H1 (cell line): Measurements from ENCODE around the gene KMT2E.
A peak's percentile ranks its signal among the peaks of the same experiment; 100 is the strongest.

ENCODE experiments used
- CTCF ChIP-seq, 3 experiments: IDR thresholded peaks; 1 replicate in 2 of 3; 2 replicates in 1 of 3; pipeline versions ENCODE4 v1.5.1 to v1.6.1; 2011; ENCODE audit warnings: low read length in 3 of 3, mild to moderate bottlenecking in 3 of 3, inconsistent platforms in 2 of 3, low read depth in 1 of 3, moderate library complexity in 1 of 3; ENCODE audit not compliant: insufficient read depth in 1 of 3; ENCODE audit errors: control extremely low read depth in 1 of 3
- EP300 ChIP-seq, 2 experiments: IDR thresholded peaks; 1 replicate in 1 of 2; 2 replicates in 1 of 2; pipeline ENCODE4 v1.6.1; 2011 to 2012; ENCODE audit warnings: low read depth in 2 of 2, low read length in 2 of 2, mild to moderate bottlenecking in 2 of 2, borderline replicate concordance in 1 of 2, inconsistent platforms in 1 of 2, moderate library complexity in 1 of 2
- GTF2F1 ChIP-seq: IDR thresholded peaks from 2 replicates; pipeline ENCODE4 v1.6.1; 2012; ENCODE audit warnings: low read depth, low read length, improper control_type of control experiment, borderline replicate concordance
- JUN ChIP-seq: IDR thresholded peaks from 2 replicates; pipeline ENCODE4 v1.6.1; 2011; ENCODE audit warnings: low read depth, mild to moderate bottlenecking, improper control_type of control experiment, low read length
- POLR2A ChIP-seq, 2 experiments: IDR thresholded peaks; 1 replicate in 1 of 2; 2 replicates in 1 of 2; pipeline ENCODE4 v1.6.1; 2011; ENCODE audit warnings: low read depth in 2 of 2, low read length in 2 of 2, mild to moderate bottlenecking in 2 of 2; ENCODE audit errors: control extremely low read depth in 1 of 2
- SIN3A ChIP-seq, 2 experiments: IDR thresholded peaks in 1 of 2; conservative IDR thresholded peaks in 1 of 2; 2 replicates each; pipeline ENCODE4 v1.6.1; 2011 to 2012; ENCODE audit warnings: low read length in 2 of 2, improper control_type of control experiment in 1 of 2, low read depth in 1 of 2, mild to moderate bottlenecking in 1 of 2
- TF ChIP-seq, protein P1 (sequence below): IDR thresholded peaks from 2 replicates; pipeline ENCODE4 v1.6.1; 2011; ENCODE audit warnings: low read length, improper control_type of control experiment
- TF ChIP-seq, protein P2 (sequence below): IDR thresholded peaks from 2 replicates; pipeline ENCODE4 v1.6.1; 2012; ENCODE audit warnings: inconsistent platforms

DNA sequence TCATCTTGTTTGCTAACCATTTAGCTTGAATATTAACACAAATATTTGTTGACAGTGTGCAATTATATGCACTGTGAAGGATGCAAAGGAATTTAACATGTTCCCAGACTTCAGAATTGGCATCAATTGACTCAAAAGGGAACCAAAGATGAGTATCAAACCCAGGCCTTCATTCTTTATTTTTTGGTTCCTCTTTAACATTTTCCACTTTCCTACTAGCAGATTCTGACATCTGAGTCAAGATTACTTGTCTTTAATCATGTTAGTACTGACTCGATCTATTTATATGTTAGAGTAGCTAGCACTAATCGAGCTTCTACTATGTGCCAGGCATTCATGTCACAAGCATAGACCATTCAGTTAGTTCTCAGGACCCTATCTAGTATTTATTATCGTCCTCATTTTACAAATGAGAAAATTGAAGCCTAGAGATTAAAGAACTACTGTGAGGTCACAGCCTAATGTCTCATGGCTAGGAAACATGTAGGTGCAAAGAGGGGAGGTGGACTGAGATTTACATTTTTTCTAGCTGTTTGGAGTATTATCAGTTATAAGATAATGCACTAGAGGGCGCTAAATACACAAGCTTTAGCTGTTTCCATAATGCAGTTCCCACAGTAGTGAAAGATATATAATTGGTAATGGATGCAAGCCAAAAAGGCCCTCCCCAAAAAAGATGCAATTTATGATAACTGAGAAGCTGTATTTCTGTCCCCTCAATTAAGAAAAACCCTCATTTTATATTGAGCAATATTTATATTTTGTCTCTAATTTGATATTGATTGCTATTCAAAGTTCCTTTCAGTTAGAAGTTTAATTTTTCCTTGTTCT is 32.9 kb upstream of the KMT2E start:
- no peak for TF ChIP-seq JUN
- TF ChIP-seq, protein P1, sequence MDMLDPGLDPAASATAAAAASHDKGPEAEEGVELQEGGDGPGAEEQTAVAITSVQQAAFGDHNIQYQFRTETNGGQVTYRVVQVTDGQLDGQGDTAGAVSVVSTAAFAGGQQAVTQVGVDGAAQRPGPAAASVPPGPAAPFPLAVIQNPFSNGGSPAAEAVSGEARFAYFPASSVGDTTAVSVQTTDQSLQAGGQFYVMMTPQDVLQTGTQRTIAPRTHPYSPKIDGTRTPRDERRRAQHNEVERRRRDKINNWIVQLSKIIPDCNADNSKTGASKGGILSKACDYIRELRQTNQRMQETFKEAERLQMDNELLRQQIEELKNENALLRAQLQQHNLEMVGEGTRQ: no peak
- no peak for TF ChIP-seq POLR2A (IDR thresholded peaks at IDR 0.05; ENCODE audit: control extremely low read depth in 1 of 2, low read depth in 2 of 2, low read length in 2 of 2)
- TF ChIP-seq SIN3A (conservative IDR thresholded peaks at IDR 0.05 in 1 of 2, IDR thresholded peaks at IDR 0.05 in 1 of 2; ENCODE audit: low read depth in 1 of 2, low read length in 2 of 2): no peak
- TF ChIP-seq GTF2F1: no peak
- no peak for TF ChIP-seq EP300 (IDR thresholded peaks at IDR 0.05; ENCODE audit: borderline replicate concordance in 1 of 2, low read depth in 2 of 2, low read length in 2 of 2)
- peak in 2 of 3 experiments; percentile 51 to 65; a peak in 2 of 4 replicates for TF ChIP-seq CTCF (IDR thresholded peaks at IDR 0.05; ENCODE audit: control extremely low read depth in 1 of 3, insufficient read depth in 1 of 3, low read depth in 1 of 3, low read length in 3 of 3)
- TF ChIP-seq, protein P2, sequence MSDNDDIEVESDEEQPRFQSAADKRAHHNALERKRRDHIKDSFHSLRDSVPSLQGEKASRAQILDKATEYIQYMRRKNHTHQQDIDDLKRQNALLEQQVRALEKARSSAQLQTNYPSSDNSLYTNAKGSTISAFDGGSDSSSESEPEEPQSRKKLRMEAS: no peak
